22Rv1 (cell line): ENCODE results near the gene TSPAN2.

Experiments used
- CTCF ChIP-seq: fragments of 450-650 bp; IDR thresholded peaks from 2 replicates; pipeline ENCODE4 v1.5.1; 2017; ENCODE audit warnings: mild to moderate bottlenecking
- ZFX ChIP-seq: fragments of 450-650 bp; IDR thresholded peaks from 2 replicates; pipeline ENCODE4 v1.6.1; 2017; ENCODE audit warnings: antibody characterized with exemption, borderline replicate concordance

DNA sequence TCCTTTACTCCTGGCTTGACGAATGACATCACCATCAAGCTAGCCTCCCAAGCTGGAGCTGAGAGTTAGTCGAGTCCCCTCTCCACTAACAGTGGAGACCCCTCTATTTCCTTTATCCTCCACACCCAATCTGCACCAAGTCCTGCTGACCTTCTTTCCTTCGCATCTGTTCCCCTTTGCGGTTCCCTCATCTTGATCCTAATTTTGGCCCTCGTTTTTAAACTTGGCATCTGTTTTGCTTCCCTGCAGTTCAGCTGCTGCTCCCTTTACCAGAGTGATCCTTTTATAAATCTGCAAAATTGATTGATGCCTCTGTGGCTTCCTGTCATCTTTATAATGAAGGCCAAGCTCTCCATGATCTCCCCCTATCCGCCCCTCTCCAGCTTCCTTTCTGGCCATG, 49.0 kb upstream of the TSPAN2 start:
- no peak for TF ChIP-seq CTCF
- TF ChIP-seq ZFX = no peak
